GM10248 (cell line): ENCODE data around the gene GPATCH2.

Experiments
- CTCF ChIA-PET: fragments of 300-600 bp; sonication (Branson Sonifier 250); formaldehyde crosslinking; extraction: SDS; loops from one replicate; lab custom pipeline; 2021; ENCODE audit warnings: antibody characterized with exemption; lab: Yijun Ruan, JAX
- POLR2A ChIA-PET: fragments of 350-650 bp; sonication (Branson Sonifier 250); formaldehyde crosslinking; extraction: SDS; loops from one replicate; lab custom pipeline; 2020; ENCODE audit warnings: antibody characterized with exemption; lab: Yijun Ruan, JAX
- DNase-seq: peaks from one replicate; pipeline ENCODE4 v3.0.0; 2012; ENCODE audit errors: extremely low spot score
- CTCF ChIP-seq: IDR thresholded peaks from 2 replicates; pipeline ENCODE4 v1.5.1; 2012; ENCODE audit warnings: mild to moderate bottlenecking, low read depth; ENCODE audit errors: extremely low read depth, missing control alignments, control extremely low read depth

GPATCH2 gene

GRCh38 chr1:217622042-217622441 is 8.8 kb downstream of the GPATCH2 start:
- CTCF ChIA-PET = interaction anchor here (0.8 to 2.2 kb wide), 6 partner anchors 9 to 39 kb away, joined by 3 to 15 read pairs (median 3); partner anchors contain the start of genes GPATCH2 and SPATA17
- POLR2A ChIA-PET = interaction anchor here (1.8 kb wide), 1 partner anchor 9 kb away, joined by 8 read pairs; the partner anchor contains the start of genes GPATCH2 and SPATA17
- no peak for DNase-seq

GRCh38 chr1:217620814-217621213 is 10.1 kb downstream of the GPATCH2 start:
- ChIA-PET POLR2A (no interaction called here), CTCF (interaction anchor here (1.4 to 2.2 kb wide), 2 partner anchors 10 to 41 kb away, joined by 3 to 15 read pairs; partner anchors contain the start of genes GPATCH2 and SPATA17)
- no peak for TF ChIP-seq CTCF

More at GRCh38 chr1:217622042-217622441, 8.8 kb downstream of the GPATCH2 start:
- no peak for TF ChIP-seq CTCF

GRCh38 chr1:217617126-217617525 is 13.8 kb downstream of the GPATCH2 start:
- POLR2A ChIA-PET = no interaction called here
- CTCF ChIA-PET = no interaction called here
- no peak for TF ChIP-seq CTCF
- no peak for DNase-seq

More at GRCh38 chr1:217620814-217621213, 10.1 kb downstream of the GPATCH2 start:
- DNase-seq = peak; percentile 72

GRCh38 chr1:217614200-217614712 is 16.6 kb downstream of the GPATCH2 start:
- POLR2A ChIA-PET = no interaction called here
- CTCF ChIA-PET = interaction anchor here (0.6 to 1.8 kb wide), 5 partner anchors 8 to 25 kb away, joined by 3 to 4 read pairs (median 3); partner anchors contain the start of gene GPATCH2
- DNase-seq = no peak
- no peak for TF ChIP-seq CTCF

- CTCF ChIA-PET = interaction anchor here (2.2 kb wide), 1 partner anchor 14 kb away, joined by 8 read pairs; no protein-coding TSS in a partner anchor
- no peak for TF ChIP-seq CTCF
- POLR2A ChIA-PET = no interaction called here
- DNase-seq = no peak
These were observed 25.5 kb downstream of the GPATCH2 start for GRCh38 chr1:217605390-217605789.

GRCh38 chr1:217602380-217602779 is 28.5 kb downstream of the GPATCH2 start:
- TF ChIP-seq CTCF = no peak
- DNase-seq = no peak
- ChIA-PET POLR2A (no interaction called here), CTCF (interaction anchor here (0.9 to 1.2 kb wide), 2 partner anchors 10 to 12 kb away, joined by 3 read pairs; no protein-coding TSS in a partner anchor)
